ENCODE data around the gene RAB33B. TPM values are rescaled to one million over a fixed set of nuclear protein-coding genes. Genes with fewer than 3 reads are reported as not detected.

Gene RAB33B
- total and polyA plus RNA-seq, 9 of the 15 experiments (the other 6 are each of a cell fraction or from before 2014, with no cell fraction given) = 1.7 to 3.7 (median 3.0) TPM

- no peak for TF ChIP-seq KDM5B (IDR thresholded peaks at IDR 0.05; ENCODE audit: insufficient replicate concordance, low read depth, low read length)
- no peak for TF ChIP-seq TRIM28 (IDR thresholded peaks at IDR 0.05)
- 0 out of 2 replicates have a peak, but pooled peaks have one; percentile 49 for TF ChIP-seq ZBED1 (IDR thresholded peaks at IDR 0.05)
- TF ChIP-seq NR2C2 (CRISPR knock-in tag; IDR thresholded peaks at IDR 0.05) = 0 out of 2 replicates have a peak, but pooled peaks have one; percentile 25
- TF ChIP-seq NR2C2 (tag; IDR thresholded peaks at IDR 0.05) = no peak
- TF ChIP-seq YY1 (IDR thresholded peaks at IDR 0.05; ENCODE audit: borderline replicate concordance in 1 of 3, control insufficient read depth in 1 of 3, extremely low read depth in 1 of 3, insufficient read depth in 3 of 3, insufficient read length in 1 of 3, insufficient replicate concordance in 2 of 3, low read depth in 1 of 3, low read length in 2 of 3) = peak in 2 of 3 experiments; percentile 6 to 28
- peak in 1 of 2 experiments; percentile 37; a peak in 1 of 4 replicates for TF ChIP-seq SIN3A (IDR thresholded peaks at IDR 0.05; ENCODE audit: borderline replicate concordance in 2 of 2, control insufficient read depth in 1 of 2, low read depth in 2 of 2, low read length in 2 of 2)
- TF ChIP-seq SMAD2 (IDR thresholded peaks at IDR 0.05; ENCODE audit: low read depth, low read length) = no peak
- TF ChIP-seq HOXB6 (CRISPR knock-in tag; IDR thresholded peaks at IDR 0.05; ENCODE audit: borderline replicate concordance) = no peak
- TF ChIP-seq ZNF76 (CRISPR knock-in tag; IDR thresholded peaks at IDR 0.05; ENCODE audit: borderline replicate concordance) = no peak
- no peak for TF ChIP-seq LARP7 (IDR thresholded peaks at IDR 0.05)
- TF ChIP-seq ZNF431 (CRISPR knock-in tag; IDR thresholded peaks at IDR 0.05) = 0 out of 2 replicates have a peak, but pooled peaks have one; percentile 24
- peak; percentile 77; the same call in 1 of the 2 replicates for TF ChIP-seq CC2D1A (IDR thresholded peaks at IDR 0.05)
- no peak for TF ChIP-seq CHD7 (IDR thresholded peaks at IDR 0.05; ENCODE audit: low read depth, low read length)
Observed at GRCh38 chr4:139454111-139455045, at the start of gene RAB33B (continued).

Data from K562 (cell line).